Smooth muscle cell (in vitro differentiated cells): ENCODE measurements around the gene SCNN1B. TPM values are rescaled to one million over a fixed set of nuclear protein-coding genes. Genes with fewer than 3 reads are reported as not detected.
A peak's percentile ranks its signal among the peaks of the same experiment; 100 is the strongest.

Experiments
- DNase-seq: peaks from one replicate; lab custom pipeline; 2025; ENCODE audit not compliant: unreplicated experiment; lab: John Stamatoyannopoulos, UW
- H2AFZ ChIP-seq: fragments of 200-600 bp; sonication (generic); 2 replicates; pipeline ENCODE4 v1.6.0; 2016; ENCODE audit warnings: antibody characterized with exemption, low read depth, mild to moderate bottlenecking
- H3F3A ChIP-seq: fragments of 200-600 bp; sonication (generic); 2 replicates; pipeline ENCODE4 v1.6.0; 2017; ENCODE audit warnings: antibody characterized with exemption, low read depth
- H3K27ac ChIP-seq: fragments of 200-600 bp; sonication (generic); 2 replicates; pipeline ENCODE4 v1.5.1; 2016; ENCODE audit warnings: low read depth, mild to moderate bottlenecking
- H3K27me3 ChIP-seq: fragments of 200-600 bp; sonication (generic); 2 replicates; pipeline ENCODE4 v1.6.1; 2016; ENCODE audit warnings: low read depth, mild to moderate bottlenecking
- H3K36me3 ChIP-seq: fragments of 200-600 bp; sonication (generic); 2 replicates; pipeline ENCODE4 v1.5.1; 2016; ENCODE audit warnings: low read depth
- H3K4me1 ChIP-seq: fragments of 200-600 bp; sonication (generic); 2 replicates; pipeline ENCODE4 v1.5.1; 2016; ENCODE audit warnings: low read depth
- H3K4me2 ChIP-seq: fragments of 200-600 bp; sonication (generic); 2 replicates; pipeline ENCODE4 v1.6.0; 2016; ENCODE audit warnings: mild to moderate bottlenecking
- H3K4me3 ChIP-seq: fragments of 200-600 bp; sonication (generic); 2 replicates; pipeline ENCODE4 v1.5.1; 2016; ENCODE audit warnings: mild to moderate bottlenecking
- H3K79me2 ChIP-seq: fragments of 200-600 bp; sonication (generic); 2 replicates; pipeline ENCODE4 v1.6.0; 2016; ENCODE audit warnings: low read depth, mild to moderate bottlenecking
- H3K9ac ChIP-seq: fragments of 200-600 bp; sonication (generic); 2 replicates; pipeline ENCODE4 v1.6.0; 2016; ENCODE audit warnings: low read depth
- H3K9me3 ChIP-seq: fragments of 200-600 bp; sonication (generic); replicated peaks from 2 replicates; pipeline ENCODE4 v1.5.1; 2016; ENCODE audit warnings: low read depth
- H4K20me1 ChIP-seq: fragments of 200-600 bp; sonication (generic); 2 replicates; pipeline ENCODE4 v1.6.0; 2016; ENCODE audit warnings: low read depth
- CTCF ChIP-seq: fragments of 200-600 bp; sonication (generic); IDR thresholded peaks from 2 replicates; pipeline ENCODE4 v1.5.1; 2017; ENCODE audit warnings: borderline replicate concordance, mild to moderate bottlenecking, antibody characterized with exemption; ENCODE audit not compliant: insufficient read depth, poor library complexity, severe bottlenecking
- WGBS: methylation state at CpG from one replicate; pipeline ENCODE4 v1.1.7; 2016; ENCODE audit warnings: low lambda C conversion rate; 5-methylcytosine and 5-hydroxymethylcytosine counted together
- polyA plus RNA-seq: library from polyadenylated mRNA; unstranded; fragments of >200 nt; fragmentation: Nextera tagmentation; extraction: Ambion mirVana; gene quantifications from 2 replicates; pipeline ENCODE4 v1.2.1, GENCODE V29; 2016
- total RNA-seq: library from RNA; depleted of rRNA; stranded (reverse); fragments of >200 nt; gene quantifications from 2 replicates; pipeline ENCODE4 v1.2.3, GENCODE V29; 2014

Gene SCNN1B
- total and polyA plus RNA-seq, 2 experiments from 2014 or later = not detected

- H3K4me2 ChIP-seq = no peak overlapping the region
- WGBS = 97% methylated on average over 7 of the region's 9 CpGs
- DNase-seq = no peak
Observed at GRCh38 chr16:23371368-23371767, 69.3 kb downstream of the SCNN1B start.

GRCh38 chr16:23373436-23374219 is 71.5 kb downstream of the SCNN1B start:
- H3K4me2 ChIP-seq = no peak overlapping the region
- no peak for DNase-seq
- H3K9me3 ChIP-seq = no peaks in the 10 kb centered on the region
- H3K79me2 ChIP-seq = no peaks in the 10 kb centered on the region
- no peak overlapping the region for H3K4me3 ChIP-seq
- H3K4me1 ChIP-seq = no peaks in the 10 kb centered on the region
- no peaks in the 10 kb centered on the region for H3K36me3 ChIP-seq
- no peak overlapping the region for H2AFZ ChIP-seq
- no peaks in the 10 kb centered on the region for H4K20me1 ChIP-seq
- H3K9ac ChIP-seq = no peak overlapping the region
- H3F3A ChIP-seq = no peaks in the 10 kb centered on the region
- WGBS = 91% methylated on average over 13 of the region's 13 CpGs
- H3K27me3 ChIP-seq = no peaks in the 10 kb centered on the region
- H3K27ac ChIP-seq = no peak overlapping the region
- no peak for TF ChIP-seq CTCF

More at GRCh38 chr16:23371368-23371767, 69.3 kb downstream of the SCNN1B start:
- no peak overlapping the region for H2AFZ ChIP-seq
- no peaks in the 10 kb centered on the region for H4K20me1 ChIP-seq
- no peaks in the 10 kb centered on the region for H3F3A ChIP-seq
- H3K4me3 ChIP-seq = no peak overlapping the region
- no peaks in the 10 kb centered on the region for H3K9me3 ChIP-seq
- TF ChIP-seq CTCF = peak; percentile 6
- no peaks in the 10 kb centered on the region for H3K27me3 ChIP-seq
- no peaks in the 10 kb centered on the region for H3K79me2 ChIP-seq
- no peak overlapping the region for H3K27ac ChIP-seq
- H3K9ac ChIP-seq = no peak overlapping the region
- no peaks in the 10 kb centered on the region for H3K4me1 ChIP-seq
- no peaks in the 10 kb centered on the region for H3K36me3 ChIP-seq

- 86% methylated on average over 16 of the region's 17 CpGs for WGBS
- TF ChIP-seq CTCF = no peak
- no peaks in the 10 kb centered on the region for H3K36me3 ChIP-seq
Observed at GRCh38 chr16:23374721-23375510, 72.8 kb downstream of the SCNN1B start.

More at GRCh38 chr16:23374721-23375510, 72.8 kb downstream of the SCNN1B start:
- no peak for DNase-seq
- Histone ChIP-seq H4K20me1 (no peaks in the 10 kb centered on the region), H3K4me3 (no peak overlapping the region), H3K4me1 (no peaks in the 10 kb centered on the region), H3F3A (no peaks in the 10 kb centered on the region), H3K9me3 (no peaks in the 10 kb centered on the region), H3K79me2 (no peaks in the 10 kb centered on the region), H2AFZ (no peak overlapping the region), H3K9ac (no peak overlapping the region), H3K4me2 (no peak overlapping the region), H3K27me3 (no peaks in the 10 kb centered on the region), H3K27ac (no peak overlapping the region)
